Left renal cortex interstitium (tissue), 4 donors: ENCODE results near the gene HEATR5A. TPM values are rescaled to one million over a fixed set of nuclear protein-coding genes. Genes with fewer than 3 reads are reported as not detected.
"Not testable (repeated sequence)": the region's sequence is repeated elsewhere in the genome, so short reads cannot be mapped to it uniquely, and the experiment has no call there.

Source experiments
- DNase-seq, 4 donors: peaks; one replicate each; pipeline ENCODE4 v3.0.0-alpha.2; 2013; ENCODE audit warnings: low read depth in 4 of 4, low spot score in 2 of 4, missing footprints in 1 of 4
- polyA plus RNA-seq, 4 donors: library from polyadenylated mRNA; unstranded; fragments of 120-200 nt; gene quantifications; one replicate each; pipeline ENCODE4 v1.2.1, GENCODE V29; 2013; ENCODE audit not compliant: insufficient read length in 4 of 4

Gene HEATR5A
- polyA plus RNA-seq, 4 donors: 16.9 to 19.4 (median 17.8) TPM

DNA sequence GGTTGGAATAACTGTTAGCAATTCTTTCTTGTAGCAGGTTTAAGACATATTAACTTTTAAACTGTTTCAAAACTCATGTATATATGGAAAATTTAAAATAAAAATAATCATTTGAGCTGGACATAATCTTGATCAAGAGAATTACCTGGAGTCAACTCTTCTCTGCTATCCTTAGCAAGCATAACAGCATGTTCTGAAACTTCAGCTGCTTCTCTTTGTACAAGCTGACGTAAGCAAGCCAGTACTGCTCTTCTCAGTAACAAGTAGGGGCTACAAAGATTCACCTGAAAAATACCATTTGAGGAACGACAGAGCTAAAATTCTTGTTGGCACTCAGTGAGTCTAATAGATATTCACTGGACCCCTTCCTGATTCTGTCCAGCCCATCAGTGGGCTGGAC lies 83.0 kb downstream of the HEATR5A start:
- DNase-seq: no peak

GRCh38 chr14:31336646-31337045 lies 83.7 kb downstream of the HEATR5A start:
- DNase-seq: no peak

GRCh38 chr14:31331395-31331794 lies 89.0 kb downstream of the HEATR5A start:
- DNase-seq: not testable (repeated sequence)

GRCh38 chr14:31329876-31330521 lies 90.4 kb downstream of the HEATR5A start:
- DNase-seq: not testable (repeated sequence)

- DNase-seq: no peak
These were observed 94.2 kb downstream of the HEATR5A start for GRCh38 chr14:31326111-31326510.

DNA sequence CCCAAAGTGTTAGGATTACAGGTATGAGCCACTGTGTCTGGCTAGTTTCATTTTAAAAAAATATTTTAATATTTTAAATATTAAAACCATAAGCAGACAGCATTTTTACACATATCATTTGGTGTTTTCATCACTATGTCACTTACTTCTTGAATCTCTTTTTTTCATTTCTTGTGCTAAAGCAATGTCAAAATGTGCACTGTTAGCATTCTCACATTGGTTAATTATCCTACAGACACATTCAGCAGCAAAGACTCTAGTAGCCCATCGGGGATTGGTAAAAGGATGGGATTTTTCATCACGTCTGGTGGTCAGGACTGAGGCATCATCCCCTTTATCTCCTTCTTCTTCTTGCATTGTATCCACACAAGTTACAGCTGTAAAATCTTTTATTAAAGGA lies 96.9 kb downstream of the HEATR5A start:
- DNase-seq: no peak

- DNase-seq: no peak
These were observed 99.2 kb downstream of the HEATR5A start for GRCh38 chr14:31320922-31321766.

DNA sequence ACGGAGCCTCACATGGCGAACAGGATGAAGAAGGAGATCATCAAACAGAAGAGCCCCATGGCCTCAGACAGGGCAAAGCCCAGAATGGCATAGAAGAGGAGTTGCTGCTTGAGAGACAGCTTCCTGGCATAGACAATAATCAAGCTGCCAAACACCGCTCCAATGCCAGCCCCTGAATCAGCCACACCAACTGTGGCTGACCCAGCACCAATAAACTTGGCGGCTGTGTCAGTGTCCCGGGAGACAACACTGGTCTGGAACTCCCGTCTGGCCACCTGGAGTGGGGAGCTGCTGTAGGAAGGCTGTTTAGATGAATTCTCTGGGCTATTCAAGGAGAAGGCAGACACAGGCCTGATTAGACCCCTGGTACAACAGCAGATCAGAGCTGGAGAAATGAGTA lies 100.1 kb downstream of the HEATR5A start:
- no peak for DNase-seq

- no peak for DNase-seq
These were observed 100.6 kb downstream of the HEATR5A start for GRCh38 chr14:31319701-31320100.

DNA sequence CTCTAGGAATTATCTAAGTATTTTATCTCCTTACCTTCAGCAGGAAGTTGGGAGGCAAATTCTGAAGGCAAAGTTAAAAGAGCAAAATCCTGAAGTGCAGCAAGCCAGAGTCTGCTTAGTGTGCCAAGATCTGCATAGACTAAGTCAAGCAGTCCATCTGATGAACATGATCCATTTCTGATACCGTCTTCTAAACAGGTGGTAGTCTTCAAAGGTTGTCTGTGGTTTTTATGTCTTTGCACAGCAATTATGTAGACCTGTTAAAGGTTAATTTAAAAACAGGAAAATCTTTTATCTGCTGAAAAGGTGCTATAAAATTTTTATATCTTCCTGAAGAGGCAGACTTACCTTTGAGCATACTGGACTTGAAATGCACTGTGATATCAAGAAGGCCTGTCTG lies 107.4 kb downstream of the HEATR5A start:
- no peak for DNase-seq

GRCh38 chr14:31312370-31312769 lies 108.0 kb downstream of the HEATR5A start:
- DNase-seq: not testable (repeated sequence)

DNA sequence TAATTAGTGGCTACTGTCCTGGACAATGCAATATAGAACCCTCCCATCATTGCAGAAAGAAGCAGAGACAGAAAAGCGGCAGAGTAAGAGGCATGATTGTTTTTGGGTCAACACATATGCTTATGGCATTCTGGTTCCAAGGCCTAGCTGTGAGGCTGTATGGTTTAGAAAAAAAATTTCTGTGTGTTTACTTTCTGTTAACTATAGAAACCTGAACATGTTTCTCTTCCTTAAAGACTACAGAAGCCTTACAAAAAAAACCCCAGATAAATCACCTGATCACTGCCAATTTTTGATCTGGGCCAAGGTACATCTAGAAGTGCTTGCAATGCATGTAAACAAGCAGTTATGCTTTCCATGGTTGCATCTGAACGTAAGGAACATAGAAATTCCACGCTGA lies 112.7 kb downstream of the HEATR5A start:
- DNase-seq: no peak

- DNase-seq: no peak
These were observed 113.2 kb downstream of the HEATR5A start for GRCh38 chr14:31307198-31307597.

DNA sequence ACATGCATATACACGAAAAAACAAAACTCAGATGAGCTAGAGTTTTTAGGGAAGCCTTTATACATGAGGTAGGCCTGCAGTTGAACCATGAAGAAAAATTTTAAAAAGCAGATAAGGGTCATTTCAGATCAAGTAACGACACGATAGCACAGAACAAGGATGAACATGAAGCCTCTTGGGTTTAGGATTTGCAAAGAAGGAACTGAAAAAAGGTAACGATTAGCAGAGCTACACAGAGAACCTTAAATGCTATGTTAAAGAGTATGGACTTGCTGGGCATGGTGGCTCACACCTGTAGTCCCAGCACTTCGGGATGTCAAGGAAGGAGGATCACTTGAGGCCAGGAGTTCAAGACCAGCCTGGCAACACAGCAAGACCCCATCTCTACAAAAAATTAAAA lies 116.7 kb downstream of the HEATR5A start:
- DNase-seq: no peak

- DNase-seq: no peak
These were observed 119.5 kb downstream of the HEATR5A start for GRCh38 chr14:31300883-31301282.

- DNase-seq: no peak
These were observed 120.1 kb downstream of the HEATR5A start for GRCh38 chr14:31300296-31300695.

- no peak for DNase-seq
These were observed 122.5 kb downstream of the HEATR5A start for GRCh38 chr14:31297701-31298344.

- DNase-seq: no peak
These were observed 123.2 kb downstream of the HEATR5A start for GRCh38 chr14:31297112-31297511.

DNA sequence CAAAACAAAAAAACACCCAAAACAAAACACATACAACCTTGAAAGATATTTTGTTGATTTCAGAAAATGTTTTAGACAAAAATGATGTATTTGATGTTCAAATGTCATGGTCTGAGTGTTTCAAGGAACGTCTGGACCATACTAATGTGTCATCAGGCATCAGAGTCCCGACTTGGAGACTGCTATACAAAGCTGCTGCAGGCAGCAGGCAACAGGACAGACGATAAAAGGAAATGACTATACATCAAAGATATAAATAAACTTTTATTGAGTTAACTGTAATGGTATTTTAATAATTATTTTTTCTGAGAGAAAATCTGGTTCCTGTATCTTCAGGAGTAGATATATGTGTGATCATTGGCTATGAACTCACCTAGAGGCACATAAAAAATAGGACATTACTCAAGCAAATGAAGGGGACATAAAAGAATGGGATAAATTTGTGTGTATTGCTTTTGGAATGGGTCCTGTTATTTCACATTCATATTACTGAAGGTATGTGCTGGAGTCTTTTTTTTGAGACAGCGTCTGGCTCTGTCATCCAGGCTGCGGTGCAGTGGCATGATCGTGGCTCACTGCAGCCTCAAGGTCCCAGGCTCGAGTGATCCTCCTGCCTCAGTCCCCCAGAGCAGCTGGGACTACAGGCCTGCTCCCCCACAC lies 125.5 kb downstream of the HEATR5A start:
- DNase-seq: no peak

DNA sequence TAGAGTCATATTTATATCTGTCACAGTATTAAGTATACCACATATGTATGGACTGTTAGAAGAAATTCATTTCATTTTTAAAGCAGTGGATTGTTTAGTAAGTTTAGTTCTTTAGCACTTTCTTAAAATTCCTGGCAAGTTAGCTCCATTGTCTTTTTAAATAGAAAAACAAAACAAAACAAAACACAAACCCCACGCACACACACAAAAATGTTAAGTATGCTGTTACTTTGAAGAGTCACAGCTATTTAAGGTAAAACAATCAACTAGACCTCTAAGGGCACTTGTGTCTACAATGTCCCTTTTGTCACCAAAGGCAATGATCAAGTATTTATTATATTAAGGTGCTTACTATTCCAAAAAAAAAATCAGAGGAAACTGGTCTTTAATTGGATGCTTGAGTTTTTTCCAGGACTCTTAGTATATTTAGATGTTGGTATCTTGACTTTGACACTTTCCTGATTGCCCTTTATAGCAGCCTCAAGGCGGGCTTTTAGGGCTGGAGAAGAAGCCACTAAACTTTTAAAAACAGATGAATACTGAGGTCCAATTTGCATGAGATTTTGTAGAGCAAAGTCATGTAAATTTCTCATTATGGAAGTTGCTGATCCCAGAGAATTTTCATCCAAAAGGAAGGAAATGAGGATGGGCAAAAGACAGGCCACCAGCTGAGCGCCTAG lies 127.3 kb downstream of the HEATR5A start:
- DNase-seq: no peak

DNA sequence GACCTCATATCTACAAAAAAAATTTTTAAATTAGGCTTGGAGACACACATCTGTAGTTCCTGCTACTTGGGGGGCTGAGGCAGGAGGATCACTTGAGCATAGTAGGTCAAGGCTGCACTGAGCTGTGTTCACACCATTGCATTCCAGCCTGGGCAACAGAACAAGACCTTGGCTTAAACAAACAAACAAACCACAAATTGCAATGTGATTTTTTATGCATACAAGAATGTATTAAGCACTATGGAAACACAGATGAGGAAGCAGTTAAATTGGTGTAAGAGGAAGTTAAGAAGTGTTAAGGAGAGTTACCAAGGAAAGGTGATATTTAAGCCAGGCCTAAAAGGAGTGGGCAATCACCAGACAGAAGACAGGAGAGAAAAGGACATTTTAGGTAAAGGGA lies 129.1 kb downstream of the HEATR5A start:
- no peak for DNase-seq
